ENCODE results near the gene TMEM11.

DNA sequence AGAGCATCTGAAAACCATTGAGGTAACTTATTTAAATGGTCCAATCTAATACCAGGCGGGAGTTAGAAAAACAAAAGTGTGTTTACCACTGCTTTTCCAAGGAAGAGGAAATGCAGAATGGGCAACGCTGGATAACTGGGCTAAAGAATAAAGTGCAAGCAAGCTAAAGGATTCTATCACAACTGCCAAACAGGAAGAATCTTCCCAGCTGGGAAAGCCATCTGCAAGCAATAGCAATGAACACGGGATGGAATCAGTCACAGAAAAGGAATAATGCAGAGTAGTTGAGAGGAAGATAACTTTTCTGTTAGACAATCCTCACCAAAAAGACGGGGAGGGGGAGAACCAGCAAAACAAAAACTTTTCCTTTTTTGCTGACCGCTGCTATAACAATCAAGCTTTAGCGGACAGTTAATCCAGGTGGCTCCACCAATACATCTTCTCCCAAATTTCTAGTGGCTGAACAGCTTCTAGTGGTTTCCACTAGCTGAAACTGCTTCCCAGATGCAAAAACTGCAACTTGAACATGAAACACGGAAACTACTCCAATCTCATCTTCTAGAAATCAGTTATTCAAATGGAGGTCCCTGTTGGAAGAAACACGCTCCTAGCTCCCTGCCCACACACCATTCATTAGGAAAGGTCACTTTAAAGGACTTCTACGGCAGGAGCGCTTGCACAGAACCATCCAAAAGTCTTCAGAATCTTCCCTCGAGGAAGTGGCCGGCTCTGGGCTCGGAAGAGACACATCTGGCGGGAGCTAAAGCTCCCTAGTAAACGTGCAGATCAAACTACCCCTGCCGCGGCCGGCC, 929 bp downstream of the TMEM11 start:
- TF ChIP-seq POLR2A (IDR thresholded peaks at IDR 0.05; ENCODE audit: low read depth, low read length) (no peak), RAD21 (IDR thresholded peaks at IDR 0.05; ENCODE audit: low read length) (no peak), CHD1 (IDR thresholded peaks at IDR 0.05; ENCODE audit: low read depth, low read length) (no peak), RFX5 (IDR thresholded peaks at IDR 0.05; ENCODE audit: low read depth, low read length) (no peak), BHLHE40 (IDR thresholded peaks at IDR 0.05; ENCODE audit: low read depth, low read length) (no peak), MAZ (IDR thresholded peaks at IDR 0.05; ENCODE audit: borderline replicate concordance, low read depth, low read length) (no peak), FOS (IDR thresholded peaks at IDR 0.05; ENCODE audit: low read depth, low read length) (no peak)
- TF ChIP-seq, protein P1, sequence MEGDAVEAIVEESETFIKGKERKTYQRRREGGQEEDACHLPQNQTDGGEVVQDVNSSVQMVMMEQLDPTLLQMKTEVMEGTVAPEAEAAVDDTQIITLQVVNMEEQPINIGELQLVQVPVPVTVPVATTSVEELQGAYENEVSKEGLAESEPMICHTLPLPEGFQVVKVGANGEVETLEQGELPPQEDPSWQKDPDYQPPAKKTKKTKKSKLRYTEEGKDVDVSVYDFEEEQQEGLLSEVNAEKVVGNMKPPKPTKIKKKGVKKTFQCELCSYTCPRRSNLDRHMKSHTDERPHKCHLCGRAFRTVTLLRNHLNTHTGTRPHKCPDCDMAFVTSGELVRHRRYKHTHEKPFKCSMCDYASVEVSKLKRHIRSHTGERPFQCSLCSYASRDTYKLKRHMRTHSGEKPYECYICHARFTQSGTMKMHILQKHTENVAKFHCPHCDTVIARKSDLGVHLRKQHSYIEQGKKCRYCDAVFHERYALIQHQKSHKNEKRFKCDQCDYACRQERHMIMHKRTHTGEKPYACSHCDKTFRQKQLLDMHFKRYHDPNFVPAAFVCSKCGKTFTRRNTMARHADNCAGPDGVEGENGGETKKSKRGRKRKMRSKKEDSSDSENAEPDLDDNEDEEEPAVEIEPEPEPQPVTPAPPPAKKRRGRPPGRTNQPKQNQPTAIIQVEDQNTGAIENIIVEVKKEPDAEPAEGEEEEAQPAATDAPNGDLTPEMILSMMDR (conservative IDR thresholded peaks at IDR 0.05; ENCODE audit: low read depth, low read length) = no peak

All from IMR-90 (cell line).